Calu3 (cell line): Measurements from ENCODE around the gene LRRC40. TPM values are rescaled to one million over a fixed set of nuclear protein-coding genes. Genes with fewer than 3 reads are reported as not detected.
"Not testable (repeated sequence)": the region's sequence is repeated elsewhere in the genome, so short reads cannot be mapped to it uniquely, and the experiment has no call there.

Experiments
- BruUV-seq: library from RNA; stranded (reverse); fragments of 400-500 nt; replicated peaks from 2 replicates; lab custom pipeline; 2021; lab: Mats Ljungman, UMichigan
- CTCF ChIA-PET: fragments of 300-600 bp; sonication (Branson Sonifier 250); formaldehyde crosslinking; loops from one replicate; lab custom pipeline; 2022; ENCODE audit warnings: antibody characterized with exemption; lab: Charles Lee
- DNase-seq: peaks from one replicate; pipeline ENCODE4 v3.0.0; 2022
- H3K27ac Mint-ChIP-seq: one replicate; pipeline ENCODE4 v1.8.0; 2022; ENCODE audit warnings: mixed read lengths; ENCODE audit not compliant: unreplicated experiment
- H3K27me3 Mint-ChIP-seq: one replicate; pipeline ENCODE4 v1.8.0; 2022; ENCODE audit warnings: mixed read lengths; ENCODE audit not compliant: unreplicated experiment
- H3K36me3 Mint-ChIP-seq: one replicate; pipeline ENCODE4 v1.8.0; 2022; ENCODE audit warnings: mild to moderate bottlenecking, moderate library complexity, mixed read lengths; ENCODE audit not compliant: insufficient read depth, unreplicated experiment
- H3K4me1 Mint-ChIP-seq: one replicate; pipeline ENCODE4 v1.8.0; 2022; ENCODE audit warnings: mild to moderate bottlenecking, low read depth, mixed read lengths; ENCODE audit not compliant: unreplicated experiment
- H3K4me3 Mint-ChIP-seq: one replicate; pipeline ENCODE4 v1.8.0; 2022; ENCODE audit warnings: mild to moderate bottlenecking, low read depth, moderate library complexity, mixed read lengths; ENCODE audit not compliant: unreplicated experiment
- H3K9me3 Mint-ChIP-seq: one replicate; pipeline ENCODE4 v1.8.0; 2022; ENCODE audit warnings: low read depth, mixed read lengths; ENCODE audit not compliant: unreplicated experiment
- intact Hi-C: fragments of 100-400 bp; cut with micrococcal nuclease; formaldehyde crosslinking; loops from one replicate; pipeline ENCODE4 v1.10.0; 2022; ENCODE audit not compliant: unreplicated experiment
- total RNA-seq: library from RNA; stranded (reverse); gene quantifications from 2 replicates; pipeline ENCODE4 v1.2.3, GENCODE V29; 2022
- TF ChIP-seq, protein P1 (sequence below): fragments of 200-600 bp; IDR thresholded peaks from one replicate; pipeline ENCODE4 v1.8.0; 2022; ENCODE audit warnings: antibody characterized with exemption; ENCODE audit not compliant: unreplicated experiment

The LRRC40 gene
- total RNA-seq, 1 experiment from 2014 or later = 15.8 TPM

DNA sequence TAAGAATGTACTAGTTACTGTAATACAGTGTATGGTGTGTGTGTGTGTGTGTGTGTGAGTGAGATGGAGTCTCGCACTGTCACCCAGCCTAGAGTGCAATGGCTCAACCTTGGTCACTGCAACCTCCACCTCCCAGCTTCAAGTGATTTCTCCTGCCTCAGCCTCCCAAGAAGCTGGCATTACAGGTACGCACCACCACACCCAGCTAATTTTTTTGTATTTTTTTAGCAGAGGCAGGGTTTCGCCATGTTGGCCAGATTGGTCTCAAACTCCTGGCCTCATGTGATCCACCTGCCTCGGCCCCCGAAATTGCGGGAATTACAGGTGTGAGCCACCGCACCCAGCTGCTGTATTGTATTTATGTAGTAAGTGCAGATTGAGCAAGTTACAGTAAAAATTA lies 2.9 kb upstream of the LRRC40 start:
- H3K4me1 Mint-ChIP-seq = peaks cover 22% of the 10 kb centered on the region
- CTCF ChIA-PET = no interaction called here
- peaks cover 36% of the 10 kb centered on the region for H3K36me3 Mint-ChIP-seq
- TF ChIP-seq, protein P1, sequence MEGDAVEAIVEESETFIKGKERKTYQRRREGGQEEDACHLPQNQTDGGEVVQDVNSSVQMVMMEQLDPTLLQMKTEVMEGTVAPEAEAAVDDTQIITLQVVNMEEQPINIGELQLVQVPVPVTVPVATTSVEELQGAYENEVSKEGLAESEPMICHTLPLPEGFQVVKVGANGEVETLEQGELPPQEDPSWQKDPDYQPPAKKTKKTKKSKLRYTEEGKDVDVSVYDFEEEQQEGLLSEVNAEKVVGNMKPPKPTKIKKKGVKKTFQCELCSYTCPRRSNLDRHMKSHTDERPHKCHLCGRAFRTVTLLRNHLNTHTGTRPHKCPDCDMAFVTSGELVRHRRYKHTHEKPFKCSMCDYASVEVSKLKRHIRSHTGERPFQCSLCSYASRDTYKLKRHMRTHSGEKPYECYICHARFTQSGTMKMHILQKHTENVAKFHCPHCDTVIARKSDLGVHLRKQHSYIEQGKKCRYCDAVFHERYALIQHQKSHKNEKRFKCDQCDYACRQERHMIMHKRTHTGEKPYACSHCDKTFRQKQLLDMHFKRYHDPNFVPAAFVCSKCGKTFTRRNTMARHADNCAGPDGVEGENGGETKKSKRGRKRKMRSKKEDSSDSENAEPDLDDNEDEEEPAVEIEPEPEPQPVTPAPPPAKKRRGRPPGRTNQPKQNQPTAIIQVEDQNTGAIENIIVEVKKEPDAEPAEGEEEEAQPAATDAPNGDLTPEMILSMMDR = no peak
- no peak overlapping the region for H3K27ac Mint-ChIP-seq
- intact Hi-C loops = no loop called here
- H3K9me3 Mint-ChIP-seq = no peaks in the 10 kb centered on the region
- H3K27me3 Mint-ChIP-seq = no peaks in the 10 kb centered on the region
- no peak for DNase-seq
- no peak overlapping the region for H3K4me3 Mint-ChIP-seq
- no TSS peak for BruUV-seq

- H3K4me1 Mint-ChIP-seq = peaks cover 24% of the 10 kb centered on the region
- no peak overlapping the region for H3K27ac Mint-ChIP-seq
- DNase-seq = no peak
- no TSS peak for BruUV-seq
- H3K36me3 Mint-ChIP-seq = peaks cover 36% of the 10 kb centered on the region
- intact Hi-C loops = no loop called here
- H3K9me3 Mint-ChIP-seq = no peaks in the 10 kb centered on the region
- no peak overlapping the region for H3K4me3 Mint-ChIP-seq
- no peaks in the 10 kb centered on the region for H3K27me3 Mint-ChIP-seq
- TF ChIP-seq, protein P1 = no peak
- CTCF ChIA-PET = no interaction called here
These were observed 2.1 kb upstream of the LRRC40 start for GRCh38 chr1:70207492-70207891.

DNA sequence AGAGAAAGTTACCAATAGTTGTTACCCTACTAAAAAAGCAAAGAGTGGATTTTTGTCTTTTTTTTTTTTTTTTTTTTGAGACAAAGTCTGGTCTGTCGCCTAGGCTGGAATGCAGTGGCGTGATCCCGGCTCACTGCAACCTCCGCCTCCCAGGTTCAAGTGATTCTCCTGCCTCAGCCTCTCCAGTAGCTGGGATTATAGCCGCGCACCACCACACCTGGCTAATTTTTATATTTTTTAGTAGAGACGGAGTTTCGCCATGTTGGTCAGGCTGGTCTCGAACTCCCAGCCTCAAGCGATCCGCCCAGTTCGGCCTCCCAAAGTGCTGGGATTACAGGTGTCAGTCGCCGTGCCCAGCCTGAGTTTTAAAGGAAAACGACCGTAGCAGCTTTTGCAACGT lies 1.5 kb upstream of the LRRC40 start:
- peaks cover 36% of the 10 kb centered on the region for H3K36me3 Mint-ChIP-seq
- peak overlapping the region; percentile 92 for H3K4me3 Mint-ChIP-seq
- BruUV-seq, H3K27me3 Mint-ChIP-seq, intact Hi-C loops, H3K9me3 Mint-ChIP-seq, DNase-seq: not testable (repeated sequence)
- CTCF ChIA-PET = interaction anchor here (0.7 kb wide), 2 partner anchors 67 to 245 kb away, joined by 3 to 4 read pairs; no protein-coding TSS in a partner anchor
- H3K27ac Mint-ChIP-seq = peak overlapping the region; percentile 92
- peaks cover 24% of the 10 kb centered on the region for H3K4me1 Mint-ChIP-seq

DNA sequence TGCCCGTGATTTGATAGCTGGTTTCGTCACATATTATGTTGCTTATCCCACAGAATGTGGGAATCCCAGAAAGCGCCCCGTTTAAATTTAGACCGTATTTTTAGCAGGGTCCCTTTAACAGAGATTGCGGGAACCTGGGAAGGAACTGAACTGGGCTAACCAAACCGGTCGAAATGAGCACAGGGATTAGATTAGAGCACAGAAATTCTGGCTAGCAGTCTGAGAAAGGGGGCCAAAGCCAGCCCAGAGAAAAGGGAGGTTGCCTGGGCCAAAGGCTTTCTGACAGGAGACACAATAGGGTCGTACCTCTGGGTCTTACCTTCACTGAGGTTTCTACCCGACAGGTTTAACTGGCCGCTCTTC lies 327 bp downstream of the LRRC40 start:
- TSS peak; percentile 59 for BruUV-seq
- no peak for DNase-seq
- peaks cover 24% of the 10 kb centered on the region for H3K4me1 Mint-ChIP-seq
- H3K27me3 Mint-ChIP-seq = no peaks in the 10 kb centered on the region
- CTCF ChIA-PET = interaction anchor here (0.7 kb wide), 2 partner anchors 15 to 451 kb away, joined by 3 read pairs; no protein-coding TSS in a partner anchor
- peaks cover 36% of the 10 kb centered on the region for H3K36me3 Mint-ChIP-seq
- intact Hi-C loops = no loop called here
- H3K4me3 Mint-ChIP-seq = peak overlapping the region; percentile 92
- TF ChIP-seq, protein P1 = no peak
- no peaks in the 10 kb centered on the region for H3K9me3 Mint-ChIP-seq
- peak overlapping the region; percentile 92 for H3K27ac Mint-ChIP-seq

- H3K36me3 Mint-ChIP-seq = peaks cover 36% of the 10 kb centered on the region
- CTCF ChIA-PET = interaction anchor here (0.7 kb wide), 2 partner anchors 15 to 450 kb away, joined by 3 read pairs; no protein-coding TSS in a partner anchor
- H3K9me3 Mint-ChIP-seq = no peaks in the 10 kb centered on the region
- TF ChIP-seq, protein P1 = no peak
- no TSS peak for BruUV-seq
- peaks cover 24% of the 10 kb centered on the region for H3K4me1 Mint-ChIP-seq
- intact Hi-C loops = no loop called here
- H3K27ac Mint-ChIP-seq = peak overlapping the region; percentile 92
- DNase-seq = no peak
- H3K4me3 Mint-ChIP-seq = peak overlapping the region; percentile 92
- H3K27me3 Mint-ChIP-seq = no peaks in the 10 kb centered on the region
These were observed 779 bp downstream of the LRRC40 start for GRCh38 chr1:70204600-70204999.
